C4-2B (cell line): ENCODE results near the gene RRBP1.

Experiments
- H3K27ac ChIP-seq: fragments of 450-650 bp; 2 replicates; pipeline ENCODE4 v1.5.1; 2017
- ZFX ChIP-seq: fragments of 450-650 bp; IDR thresholded peaks from 2 replicates; pipeline ENCODE4 v1.6.1; 2017
- TF ChIP-seq, protein P1 (sequence below): fragments of 450-650 bp; conservative IDR thresholded peaks from 2 replicates; pipeline ENCODE4 v1.5.1; 2017; ENCODE audit warnings: mild to moderate bottlenecking

RRBP1 gene

DNA sequence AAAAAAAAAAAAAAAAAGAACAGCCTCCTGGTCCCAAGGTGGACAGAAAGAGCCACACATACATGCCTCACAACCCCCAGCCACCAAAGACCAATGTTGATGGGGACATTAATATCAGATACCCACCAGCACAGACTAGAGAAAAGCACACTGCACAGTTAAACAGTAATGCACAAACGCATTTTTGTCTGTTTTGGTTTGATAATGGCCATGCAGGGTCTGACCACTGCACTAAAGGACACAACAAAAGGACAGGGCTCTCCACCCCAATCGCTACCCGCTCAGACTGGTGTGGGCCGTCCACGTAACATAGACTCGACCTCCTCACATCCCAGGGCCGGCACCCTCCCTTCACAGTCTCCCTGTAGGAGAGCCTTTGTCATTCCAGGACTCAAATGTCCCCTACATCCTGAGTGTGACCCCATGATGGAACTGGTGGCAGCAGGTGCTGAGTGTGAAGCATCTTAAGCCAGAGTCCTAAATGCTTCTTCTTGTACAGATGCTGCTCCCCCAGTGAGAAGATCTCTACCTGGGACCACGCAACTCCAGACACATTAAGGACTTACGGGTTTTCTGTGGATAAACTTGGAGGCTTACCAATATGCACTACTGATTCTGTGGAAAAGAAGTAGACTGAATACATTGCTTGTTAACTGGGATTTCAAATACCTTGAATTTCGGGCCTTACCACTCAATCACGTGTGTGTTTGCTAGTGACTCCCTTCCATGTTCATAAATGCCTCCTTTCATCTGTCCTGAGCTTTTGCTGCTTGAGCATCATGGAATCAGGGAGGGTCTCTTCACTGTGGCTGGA, 28.0 kb downstream of the RRBP1 start:
- no peak for TF ChIP-seq ZFX
- TF ChIP-seq, protein P1, sequence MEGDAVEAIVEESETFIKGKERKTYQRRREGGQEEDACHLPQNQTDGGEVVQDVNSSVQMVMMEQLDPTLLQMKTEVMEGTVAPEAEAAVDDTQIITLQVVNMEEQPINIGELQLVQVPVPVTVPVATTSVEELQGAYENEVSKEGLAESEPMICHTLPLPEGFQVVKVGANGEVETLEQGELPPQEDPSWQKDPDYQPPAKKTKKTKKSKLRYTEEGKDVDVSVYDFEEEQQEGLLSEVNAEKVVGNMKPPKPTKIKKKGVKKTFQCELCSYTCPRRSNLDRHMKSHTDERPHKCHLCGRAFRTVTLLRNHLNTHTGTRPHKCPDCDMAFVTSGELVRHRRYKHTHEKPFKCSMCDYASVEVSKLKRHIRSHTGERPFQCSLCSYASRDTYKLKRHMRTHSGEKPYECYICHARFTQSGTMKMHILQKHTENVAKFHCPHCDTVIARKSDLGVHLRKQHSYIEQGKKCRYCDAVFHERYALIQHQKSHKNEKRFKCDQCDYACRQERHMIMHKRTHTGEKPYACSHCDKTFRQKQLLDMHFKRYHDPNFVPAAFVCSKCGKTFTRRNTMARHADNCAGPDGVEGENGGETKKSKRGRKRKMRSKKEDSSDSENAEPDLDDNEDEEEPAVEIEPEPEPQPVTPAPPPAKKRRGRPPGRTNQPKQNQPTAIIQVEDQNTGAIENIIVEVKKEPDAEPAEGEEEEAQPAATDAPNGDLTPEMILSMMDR: no peak
- no peak overlapping the region for H3K27ac ChIP-seq

DNA sequence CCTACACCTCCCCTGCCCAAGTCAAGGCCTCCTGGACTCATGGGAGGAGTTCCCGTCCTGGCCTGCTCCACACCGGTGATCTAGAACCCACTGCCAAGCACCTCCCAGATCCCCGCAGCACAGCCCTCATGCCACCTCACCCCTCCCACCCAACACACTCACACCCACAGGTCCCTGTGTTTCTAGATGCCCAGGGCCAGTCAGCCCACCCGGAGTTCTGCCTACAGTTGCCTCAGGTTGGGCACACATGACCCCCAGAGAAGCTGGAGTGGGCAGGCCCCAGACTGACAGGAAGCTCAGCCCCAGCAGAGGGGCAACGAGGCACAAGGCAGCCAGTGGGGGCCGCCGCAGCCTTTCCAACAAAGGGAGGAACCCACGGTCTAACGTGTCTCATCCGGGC, 29.6 kb downstream of the RRBP1 start:
- TF ChIP-seq, protein P1: no peak
- no peak for TF ChIP-seq ZFX
- H3K27ac ChIP-seq: no peak overlapping the region

DNA sequence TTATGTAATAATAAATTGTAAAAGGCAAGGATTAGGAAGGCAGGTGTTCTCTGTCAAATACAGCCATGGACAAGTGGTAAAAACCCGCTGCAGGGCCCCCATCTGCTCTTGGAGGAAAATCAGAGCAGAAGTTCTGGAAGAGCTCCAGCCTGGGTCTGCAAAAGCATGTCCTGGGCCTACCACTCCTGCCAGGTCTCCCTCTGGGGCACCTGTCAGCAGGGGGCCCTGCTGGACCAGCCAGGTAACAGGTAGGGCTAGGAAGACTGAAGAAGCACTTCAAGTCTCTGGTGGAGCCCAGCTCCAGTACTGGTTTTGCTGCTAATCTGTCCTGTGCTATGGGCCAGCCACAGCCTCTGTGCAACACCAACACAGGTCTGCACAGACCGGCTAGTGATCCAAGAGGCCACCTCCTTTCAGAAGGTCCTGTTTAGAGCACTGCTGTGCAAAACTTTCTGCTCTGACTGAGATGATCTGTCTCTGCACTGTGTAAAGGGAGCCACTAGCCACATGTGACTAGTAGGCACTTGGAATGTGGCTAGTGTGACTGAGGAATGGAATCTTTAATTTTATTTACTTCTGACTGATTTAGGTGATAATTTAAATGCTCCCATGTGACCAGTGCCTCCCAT, 30.2 kb downstream of the RRBP1 start:
- H3K27ac ChIP-seq: no peak overlapping the region
- TF ChIP-seq, protein P1: peak; percentile 28
- TF ChIP-seq ZFX: no peak

DNA sequence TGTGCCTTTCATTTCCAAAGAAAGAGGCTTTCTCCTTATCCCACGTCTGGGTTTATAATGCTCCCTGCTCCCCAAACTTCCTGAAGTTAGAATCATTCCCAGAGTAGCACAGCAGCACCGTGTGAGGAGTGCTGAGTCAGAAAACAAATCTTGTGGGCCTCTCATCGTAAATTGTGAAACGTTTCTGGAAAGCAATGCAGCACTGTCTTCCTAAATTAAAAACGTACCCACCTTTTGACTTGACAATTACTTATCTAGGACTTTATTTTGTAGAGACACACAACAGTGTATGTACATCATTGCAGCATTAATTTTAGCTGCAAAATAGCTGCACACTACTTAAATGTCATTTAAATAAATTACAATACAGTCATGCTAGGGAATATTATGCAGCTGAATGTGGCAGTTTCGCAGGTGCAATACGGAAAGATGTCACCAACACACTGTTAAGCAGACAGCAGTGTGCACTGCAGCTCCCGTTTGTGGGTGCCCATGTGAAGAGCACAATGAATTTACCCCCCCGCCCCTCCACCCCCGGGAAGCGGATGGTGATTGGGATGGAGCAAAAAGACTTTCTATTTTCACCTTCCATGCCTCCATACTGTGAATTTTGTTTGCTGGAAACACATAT, 30.8 kb downstream of the RRBP1 start:
- H3K27ac ChIP-seq: no peak overlapping the region
- TF ChIP-seq, protein P1: no peak
- no peak for TF ChIP-seq ZFX

DNA sequence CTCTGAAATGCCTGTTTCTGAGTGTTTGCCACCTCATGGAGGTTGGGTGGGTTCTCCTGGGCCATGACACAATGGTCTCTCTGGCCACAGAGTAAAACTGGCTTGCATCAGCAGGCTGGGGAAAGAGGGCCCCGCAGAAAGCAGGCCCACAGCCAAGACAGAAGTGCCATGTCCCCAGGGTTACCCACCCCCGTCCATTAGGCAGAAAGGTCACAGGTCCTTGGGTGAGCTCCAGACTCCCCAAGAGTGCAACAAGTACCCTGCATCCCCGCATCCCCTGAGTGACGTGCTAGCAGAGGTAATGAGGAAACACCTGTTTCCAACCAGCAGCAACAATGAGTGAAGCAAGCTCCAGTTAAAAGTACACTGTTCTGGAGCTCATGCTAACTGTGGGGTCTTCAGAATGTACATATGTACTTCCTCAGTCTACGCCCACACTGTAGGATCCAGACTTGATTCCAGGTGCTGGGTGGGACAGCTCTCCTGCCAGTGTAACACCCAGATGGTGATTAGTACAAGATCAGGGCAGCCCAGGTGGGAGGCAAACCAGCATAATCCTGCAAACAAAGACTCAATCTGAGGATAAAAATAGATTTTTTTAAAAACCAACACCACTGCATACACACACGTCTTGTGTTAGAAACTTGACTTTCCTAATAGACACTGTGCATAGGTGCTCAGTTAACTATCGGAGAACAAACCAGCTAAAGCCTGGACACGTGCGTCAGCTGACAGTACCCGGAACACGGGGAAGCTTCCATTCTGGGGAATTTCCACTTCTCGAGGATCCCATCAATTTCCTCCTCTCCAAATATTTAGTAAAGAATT, 31.5 kb downstream of the RRBP1 start:
- TF ChIP-seq, protein P1: no peak
- TF ChIP-seq ZFX: no peak
- H3K27ac ChIP-seq: no peak overlapping the region

DNA sequence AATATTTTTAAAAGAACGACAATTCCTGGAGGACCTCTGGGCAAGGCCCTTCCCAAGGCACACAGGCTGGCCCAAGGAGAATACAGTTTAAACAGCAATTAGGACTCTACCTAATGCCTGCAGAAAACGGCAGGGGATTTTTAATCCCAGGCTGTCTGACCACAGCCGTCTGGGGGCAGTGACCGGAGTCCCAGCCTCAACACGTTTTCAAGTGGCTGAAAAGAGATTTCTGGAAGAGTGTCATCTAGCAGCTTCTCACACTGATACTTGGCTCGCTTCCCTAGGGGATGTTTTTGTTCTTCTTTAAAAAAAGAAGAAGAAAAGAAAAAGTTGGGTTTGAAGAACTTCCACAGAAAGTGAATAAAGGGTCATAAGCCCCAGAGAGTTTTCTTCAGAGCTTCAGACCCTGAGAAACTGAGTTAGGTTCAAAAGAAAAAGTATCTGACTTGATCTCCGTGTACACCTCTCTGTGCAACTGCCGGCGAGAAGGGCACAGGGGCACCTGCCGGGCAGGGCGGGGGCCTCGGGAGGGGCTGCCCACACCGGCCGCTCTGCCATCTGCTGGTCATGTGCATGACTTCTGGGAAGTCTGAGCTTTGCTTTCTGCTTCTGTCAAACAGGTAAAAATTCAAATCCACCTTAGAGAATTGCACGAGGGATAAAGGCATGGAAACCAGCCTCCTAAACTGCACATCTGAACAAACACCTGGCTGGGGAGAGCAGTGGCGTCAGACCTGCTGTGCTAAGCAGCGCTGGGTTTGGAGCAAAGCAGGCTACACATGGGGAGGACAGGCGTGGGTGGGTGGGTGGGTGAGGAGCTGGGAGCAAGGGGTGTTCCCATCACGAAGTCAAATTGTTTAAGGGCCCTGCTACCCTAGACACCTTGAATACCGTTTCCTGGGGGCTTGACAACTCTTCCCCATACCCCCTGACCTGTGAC, 33.0 kb downstream of the RRBP1 start:
- H3K27ac ChIP-seq: no peak overlapping the region
- TF ChIP-seq, protein P1: no peak; the same call in 1 of the 2 replicates
- TF ChIP-seq ZFX: no peak
